Measurements from ENCODE around the gene TOR4A. TPM values are rescaled to one million over a fixed set of nuclear protein-coding genes. Genes with fewer than 3 reads are reported as not detected.

Gene TOR4A
- total and polyA plus RNA-seq, 2 experiments from 2014 or later, result 4.1 to 29.6 TPM

GRCh38 chr9:137317021-137317717, 39.6 kb downstream of the TOR4A start:
- Histone ChIP-seq H3F3A (ENCODE audit: insufficient read depth) (no peaks in the 10 kb centered on the region), H3K79me2 (ENCODE audit: insufficient read depth) (no peaks in the 10 kb centered on the region), H3K36me3 (ENCODE audit: low read depth) (no peaks in the 10 kb centered on the region), H3K27ac (no peak overlapping the region), H3K4me3 (no peak overlapping the region), H3K4me2 (ENCODE audit: unreplicated experiment) (no peak overlapping the region), H3K9me2 (ENCODE audit: insufficient read depth) (no peaks in the 10 kb centered on the region), H3K27me3 (replicated peaks; ENCODE audit: insufficient read depth) (no peaks in the 10 kb centered on the region), H3K9me3 (ENCODE audit: low read depth) (no peaks in the 10 kb centered on the region), H3K9ac (no peak overlapping the region), H3K4me1 (ENCODE audit: insufficient read depth) (no peaks in the 10 kb centered on the region), H2AFZ (no peak overlapping the region), H4K20me1 (ENCODE audit: insufficient read depth) (no peaks in the 10 kb centered on the region)
- in situ Hi-C loops (cut with MboI), result no loop called here
- WGBS, 2 experiments (ENCODE audit: low coverage in 1 of 2, low lambda C conversion rate in 2 of 2, missing lambda C conversion rate in 2 of 2), result 74 to 76% methylated on average over 14 to 16 of the region's 19 CpGs
- TF ChIP-seq EZH2 (IDR thresholded peaks at IDR 0.05; ENCODE audit: insufficient read depth, poor library complexity, severe bottlenecking), result no peak
- TF ChIP-seq EZH2phosphoT487 (IDR thresholded peaks at IDR 0.05; ENCODE audit: insufficient read depth, low read depth), result no peak
- DNase-seq, result no peak

- Histone ChIP-seq H3K27me3 (replicated peaks; ENCODE audit: insufficient read depth) (no peaks in the 10 kb centered on the region), H4K20me1 (ENCODE audit: insufficient read depth) (no peaks in the 10 kb centered on the region), H3K4me2 (ENCODE audit: unreplicated experiment) (no peak overlapping the region), H3K79me2 (ENCODE audit: insufficient read depth) (no peaks in the 10 kb centered on the region), H3K9me2 (ENCODE audit: insufficient read depth) (no peaks in the 10 kb centered on the region), H3F3A (ENCODE audit: insufficient read depth) (no peaks in the 10 kb centered on the region), H3K4me1 (ENCODE audit: insufficient read depth) (no peaks in the 10 kb centered on the region), H3K4me3 (no peak overlapping the region), H3K9me3 (ENCODE audit: low read depth) (no peaks in the 10 kb centered on the region), H3K36me3 (ENCODE audit: low read depth) (no peaks in the 10 kb centered on the region), H3K9ac (no peak overlapping the region), H2AFZ (no peak overlapping the region), H3K27ac (no peak overlapping the region)
- WGBS, 2 experiments (ENCODE audit: low coverage in 1 of 2, low lambda C conversion rate in 2 of 2, missing lambda C conversion rate in 2 of 2), result 66% methylated on average over 15 to 24 of the region's 24 CpGs
- TF ChIP-seq EZH2 (IDR thresholded peaks at IDR 0.05; ENCODE audit: insufficient read depth, poor library complexity, severe bottlenecking) (no peak), EZH2phosphoT487 (IDR thresholded peaks at IDR 0.05; ENCODE audit: insufficient read depth, low read depth) (no peak)
- DNase-seq, result no peak
- in situ Hi-C loops (cut with MboI), result no loop called here
Measured at GRCh38 chr9:137317718-137318511, 40.4 kb downstream of the TOR4A start.

GRCh38 chr9:137318602-137319001, 41.1 kb downstream of the TOR4A start:
- Histone ChIP-seq H3K27ac (no peak overlapping the region), H3K9me2 (ENCODE audit: insufficient read depth) (no peaks in the 10 kb centered on the region), H3K4me1 (ENCODE audit: insufficient read depth) (no peaks in the 10 kb centered on the region), H3K4me3 (no peak overlapping the region), H3K4me2 (ENCODE audit: unreplicated experiment) (no peak overlapping the region), H2AFZ (no peak overlapping the region), H3K27me3 (replicated peaks; ENCODE audit: insufficient read depth) (no peaks in the 10 kb centered on the region), H3K79me2 (ENCODE audit: insufficient read depth) (no peaks in the 10 kb centered on the region), H4K20me1 (ENCODE audit: insufficient read depth) (no peaks in the 10 kb centered on the region), H3K9ac (no peak overlapping the region), H3F3A (ENCODE audit: insufficient read depth) (no peaks in the 10 kb centered on the region), H3K9me3 (ENCODE audit: low read depth) (no peaks in the 10 kb centered on the region), H3K36me3 (ENCODE audit: low read depth) (no peaks in the 10 kb centered on the region)
- DNase-seq, result no peak
- in situ Hi-C loops (cut with MboI), result no loop called here
- TF ChIP-seq EZH2phosphoT487 (IDR thresholded peaks at IDR 0.05; ENCODE audit: insufficient read depth, low read depth) (no peak), EZH2 (IDR thresholded peaks at IDR 0.05; ENCODE audit: insufficient read depth, poor library complexity, severe bottlenecking) (no peak)
- WGBS, 2 experiments (ENCODE audit: low coverage in 1 of 2, low lambda C conversion rate in 2 of 2, missing lambda C conversion rate in 2 of 2), result 69% methylated on average over 15 to 18 of the region's 18 CpGs

GRCh38 chr9:137319011-137319738, 41.6 kb downstream of the TOR4A start:
- Histone ChIP-seq H3K4me3 (no peak overlapping the region), H3K9me3 (ENCODE audit: low read depth) (no peaks in the 10 kb centered on the region), H3K27ac (no peak overlapping the region), H4K20me1 (ENCODE audit: insufficient read depth) (no peaks in the 10 kb centered on the region), H3K4me2 (ENCODE audit: unreplicated experiment) (no peak overlapping the region), H3K9me2 (ENCODE audit: insufficient read depth) (no peaks in the 10 kb centered on the region), H2AFZ (no peak overlapping the region), H3K4me1 (ENCODE audit: insufficient read depth) (no peaks in the 10 kb centered on the region), H3K9ac (no peak overlapping the region), H3F3A (ENCODE audit: insufficient read depth) (no peaks in the 10 kb centered on the region), H3K36me3 (ENCODE audit: low read depth) (no peaks in the 10 kb centered on the region), H3K27me3 (replicated peaks; ENCODE audit: insufficient read depth) (no peaks in the 10 kb centered on the region), H3K79me2 (ENCODE audit: insufficient read depth) (no peaks in the 10 kb centered on the region)
- 77 to 84% methylated on average over 25 to 26 of the region's 26 CpGs for WGBS, 2 experiments (ENCODE audit: low coverage in 1 of 2, low lambda C conversion rate in 2 of 2, missing lambda C conversion rate in 2 of 2)
- in situ Hi-C loops (cut with MboI), result no loop called here
- no peak for DNase-seq
- TF ChIP-seq EZH2 (IDR thresholded peaks at IDR 0.05; ENCODE audit: insufficient read depth, poor library complexity, severe bottlenecking) (no peak), EZH2phosphoT487 (IDR thresholded peaks at IDR 0.05; ENCODE audit: insufficient read depth, low read depth) (no peak)
